Measurements from ENCODE around the gene PRKCH. TPM values are rescaled to one million over a fixed set of nuclear protein-coding genes. Genes with fewer than 3 reads are reported as not detected.

The PRKCH gene
- total RNA-seq, 1 experiment from 2014 or later: 170 TPM

- Histone ChIP-seq H3F3A (ENCODE audit: low read length, unreplicated experiment) (no peaks in the 10 kb centered on the region), H3K9me3 (ENCODE audit: low read length) (no peaks in the 10 kb centered on the region), H3K9me2 (replicated peaks; ENCODE audit: low read length) (no peaks in the 10 kb centered on the region), H3K4me1 (ENCODE audit: insufficient read depth, low read length) (no peaks in the 10 kb centered on the region), H3K79me2 (ENCODE audit: low read length) (peaks cover 30% of the 10 kb centered on the region; the same call in 1 of the 2 replicates), H3K36me3 (ENCODE audit: low read depth, low read length) (no peaks in the 10 kb centered on the region), H3K9ac (ENCODE audit: low read length) (no peak overlapping the region), H3K4me3 (ENCODE audit: low read length) (no peak overlapping the region), H3K4me2 (ENCODE audit: low read length) (no peak overlapping the region), H3K27ac (ENCODE audit: low read length) (no peak overlapping the region), H3K27me3 (ENCODE audit: low read length) (no peaks in the 10 kb centered on the region), H2AFZ (ENCODE audit: low read length) (no peak overlapping the region), H4K20me1 (ENCODE audit: low read length) (no peaks in the 10 kb centered on the region)
- BruUV-seq (replicated peaks): no TSS peak
- ChIA-PET POLR2A (ENCODE audit: unreplicated experiment) (no interaction called here), CTCF (no interaction called here)
- DNase-seq: no peak
- no peak for ATAC-seq
- TF ChIP-seq EZH2phosphoT487 (IDR thresholded peaks at IDR 0.05; ENCODE audit: borderline replicate concordance, low read length): no peak
- no peak for TF ChIP-seq CTCF (conservative IDR thresholded peaks at IDR 0.05; ENCODE audit: low read depth, low read length)
- TF ChIP-seq EZH2 (IDR thresholded peaks at IDR 0.05; ENCODE audit: low read length, unreplicated experiment): no peak
- intact Hi-C loops (cut with micrococcal nuclease): no loop called here
Observed at GRCh38 chr14:61335671-61336275, 14.4 kb downstream of the PRKCH start.

- H3K27ac ChIP-seq (ENCODE audit: low read length): no peak overlapping the region
- CTCF ChIA-PET: no interaction called here
- ATAC-seq (no peak), DNase-seq (no peak)
- H3K36me3 ChIP-seq (ENCODE audit: low read depth, low read length): no peaks in the 10 kb centered on the region
- H3K9ac ChIP-seq (ENCODE audit: low read length): no peak overlapping the region
- no peak overlapping the region for H3K4me2 ChIP-seq (ENCODE audit: low read length)
- no peaks in the 10 kb centered on the region for H3K9me2 ChIP-seq (replicated peaks; ENCODE audit: low read length)
- intact Hi-C loops (cut with micrococcal nuclease): no loop called here
- H3K27me3 ChIP-seq (ENCODE audit: low read length): no peaks in the 10 kb centered on the region
- no peaks in the 10 kb centered on the region for H3K9me3 ChIP-seq (ENCODE audit: low read length)
- no TSS peak for BruUV-seq (replicated peaks)
- H3K4me3 ChIP-seq (ENCODE audit: low read length): no peak overlapping the region
- POLR2A ChIA-PET (ENCODE audit: unreplicated experiment): interaction anchor here (0.6 kb wide), 1 partner anchor 289 kb away, joined by 3 read pairs; no protein-coding TSS in a partner anchor
- no peak overlapping the region for H2AFZ ChIP-seq (ENCODE audit: low read length)
- H4K20me1 ChIP-seq (ENCODE audit: low read length): no peaks in the 10 kb centered on the region
- TF ChIP-seq EZH2 (IDR thresholded peaks at IDR 0.05; ENCODE audit: low read length, unreplicated experiment): no peak
- no peak for TF ChIP-seq CTCF (conservative IDR thresholded peaks at IDR 0.05; ENCODE audit: low read depth, low read length)
- TF ChIP-seq EZH2phosphoT487 (IDR thresholded peaks at IDR 0.05; ENCODE audit: borderline replicate concordance, low read length): no peak
- H3K4me1 ChIP-seq (ENCODE audit: insufficient read depth, low read length): no peaks in the 10 kb centered on the region
- peaks cover 30% of the 10 kb centered on the region; the same call in 1 of the 2 replicates for H3K79me2 ChIP-seq (ENCODE audit: low read length)
- no peaks in the 10 kb centered on the region for H3F3A ChIP-seq (ENCODE audit: low read length, unreplicated experiment)
Observed at GRCh38 chr14:61337893-61338292, 16.5 kb downstream of the PRKCH start.

GRCh38 chr14:61338457-61338856 is 17.1 kb downstream of the PRKCH start:
- Histone ChIP-seq H3F3A (ENCODE audit: low read length, unreplicated experiment) (no peaks in the 10 kb centered on the region), H3K27ac (ENCODE audit: low read length) (no peak overlapping the region), H3K4me3 (ENCODE audit: low read length) (no peak overlapping the region), H3K27me3 (ENCODE audit: low read length) (no peaks in the 10 kb centered on the region), H3K4me2 (ENCODE audit: low read length) (no peak overlapping the region), H3K79me2 (ENCODE audit: low read length) (peaks cover 30% of the 10 kb centered on the region; the same call in 1 of the 2 replicates), H2AFZ (ENCODE audit: low read length) (no peak overlapping the region), H4K20me1 (ENCODE audit: low read length) (no peaks in the 10 kb centered on the region), H3K9ac (ENCODE audit: low read length) (no peak overlapping the region), H3K36me3 (ENCODE audit: low read depth, low read length) (no peaks in the 10 kb centered on the region), H3K9me2 (replicated peaks; ENCODE audit: low read length) (no peaks in the 10 kb centered on the region), H3K4me1 (ENCODE audit: insufficient read depth, low read length) (no peaks in the 10 kb centered on the region), H3K9me3 (ENCODE audit: low read length) (no peaks in the 10 kb centered on the region)
- BruUV-seq (replicated peaks): no TSS peak
- intact Hi-C loops (cut with micrococcal nuclease): no loop called here
- ChIA-PET POLR2A (ENCODE audit: unreplicated experiment) (no interaction called here), CTCF (no interaction called here)
- no peak for DNase-seq
- no peak for ATAC-seq
- TF ChIP-seq EZH2phosphoT487 (IDR thresholded peaks at IDR 0.05; ENCODE audit: borderline replicate concordance, low read length) (no peak), EZH2 (IDR thresholded peaks at IDR 0.05; ENCODE audit: low read length, unreplicated experiment) (no peak), CTCF (conservative IDR thresholded peaks at IDR 0.05; ENCODE audit: low read depth, low read length) (no peak)
